ENCODE data around the gene CCDC116.

The CCDC116 gene

DNA sequence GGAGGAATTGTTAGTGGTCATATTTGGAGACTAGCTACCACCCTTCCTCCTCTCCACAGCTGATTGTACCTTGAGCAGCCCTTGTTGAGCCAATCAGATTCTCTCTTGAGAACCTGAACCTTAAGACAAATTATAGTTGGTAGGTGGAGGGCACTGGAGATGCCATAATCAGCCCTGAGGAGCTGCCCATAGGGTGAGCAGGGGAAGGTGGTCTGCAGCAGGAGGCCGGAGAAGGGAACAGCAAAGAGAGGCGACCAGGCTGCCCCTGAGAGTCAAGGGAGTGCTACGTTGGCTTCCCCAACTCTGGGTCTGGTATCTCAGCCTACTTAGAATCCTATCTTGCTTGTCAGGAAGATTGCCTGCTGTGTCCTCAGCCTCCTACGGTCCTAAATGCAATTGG, 6.8 kb downstream of the CCDC116 start:
- TF ChIP-seq, protein P1, sequence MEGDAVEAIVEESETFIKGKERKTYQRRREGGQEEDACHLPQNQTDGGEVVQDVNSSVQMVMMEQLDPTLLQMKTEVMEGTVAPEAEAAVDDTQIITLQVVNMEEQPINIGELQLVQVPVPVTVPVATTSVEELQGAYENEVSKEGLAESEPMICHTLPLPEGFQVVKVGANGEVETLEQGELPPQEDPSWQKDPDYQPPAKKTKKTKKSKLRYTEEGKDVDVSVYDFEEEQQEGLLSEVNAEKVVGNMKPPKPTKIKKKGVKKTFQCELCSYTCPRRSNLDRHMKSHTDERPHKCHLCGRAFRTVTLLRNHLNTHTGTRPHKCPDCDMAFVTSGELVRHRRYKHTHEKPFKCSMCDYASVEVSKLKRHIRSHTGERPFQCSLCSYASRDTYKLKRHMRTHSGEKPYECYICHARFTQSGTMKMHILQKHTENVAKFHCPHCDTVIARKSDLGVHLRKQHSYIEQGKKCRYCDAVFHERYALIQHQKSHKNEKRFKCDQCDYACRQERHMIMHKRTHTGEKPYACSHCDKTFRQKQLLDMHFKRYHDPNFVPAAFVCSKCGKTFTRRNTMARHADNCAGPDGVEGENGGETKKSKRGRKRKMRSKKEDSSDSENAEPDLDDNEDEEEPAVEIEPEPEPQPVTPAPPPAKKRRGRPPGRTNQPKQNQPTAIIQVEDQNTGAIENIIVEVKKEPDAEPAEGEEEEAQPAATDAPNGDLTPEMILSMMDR (IDR thresholded peaks at IDR 0.05; ENCODE audit: low read depth, low read length) = no peak
- DNase-seq = no peak
- no peak overlapping the region for H3K4me3 ChIP-seq (ENCODE audit: low read depth, low read length)
- H3K9me3 ChIP-seq = no peaks in the 10 kb centered on the region
- no peaks in the 10 kb centered on the region for H3K27me3 ChIP-seq
- H3K36me3 ChIP-seq = peaks cover 8% of the 10 kb centered on the region; the same call in 1 of the 2 replicates
- H3K4me1 ChIP-seq = no peaks in the 10 kb centered on the region

DNA sequence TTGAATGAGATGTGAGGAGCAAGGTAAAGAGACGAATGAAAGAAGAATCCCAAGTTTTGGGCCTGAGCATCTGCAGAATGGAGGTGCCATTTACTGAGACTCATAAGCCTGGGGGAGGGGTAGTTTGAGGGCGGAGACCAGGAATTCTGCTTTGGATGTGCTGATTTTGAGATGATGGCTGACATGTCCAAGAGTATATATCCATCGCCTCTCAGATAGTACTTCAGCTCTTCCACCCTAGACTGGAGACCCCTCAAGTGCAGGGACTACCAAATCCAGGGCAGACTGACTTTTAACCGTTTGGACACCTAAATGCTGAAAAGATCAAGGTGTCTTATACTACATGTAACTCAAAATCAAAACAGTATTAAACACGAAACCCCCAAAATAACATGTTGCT, 8.2 kb downstream of the CCDC116 start:
- no peaks in the 10 kb centered on the region for H3K9me3 ChIP-seq
- no peak for DNase-seq
- TF ChIP-seq, protein P1 (IDR thresholded peaks at IDR 0.05; ENCODE audit: low read depth, low read length) = no peak
- no peak overlapping the region for H3K4me3 ChIP-seq (ENCODE audit: low read depth, low read length)
- no peaks in the 10 kb centered on the region for H3K4me1 ChIP-seq
- no peaks in the 10 kb centered on the region for H3K27me3 ChIP-seq
- peaks cover 8% of the 10 kb centered on the region; the same call in 1 of the 2 replicates for H3K36me3 ChIP-seq

DNA sequence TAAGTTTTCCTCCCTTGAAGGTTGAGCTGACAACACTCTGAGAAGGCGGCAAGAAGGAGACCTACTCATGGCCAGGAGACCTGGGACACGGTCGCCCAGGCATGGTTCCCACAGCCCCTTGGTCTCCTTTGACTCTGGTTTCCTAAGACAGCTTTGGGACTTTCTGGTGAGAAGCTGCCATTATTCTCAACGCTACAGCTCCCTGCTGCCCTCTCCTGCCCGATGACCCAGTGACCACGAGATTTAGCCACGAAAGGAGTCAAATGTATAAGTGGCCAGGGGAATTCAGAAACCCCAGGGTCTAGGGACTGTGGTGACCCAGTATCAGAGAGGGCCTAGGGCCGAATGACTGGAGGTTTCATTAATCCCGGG, 8.8 kb downstream of the CCDC116 start:
- no peaks in the 10 kb centered on the region for H3K27me3 ChIP-seq
- no peaks in the 10 kb centered on the region for H3K9me3 ChIP-seq
- no peaks in the 10 kb centered on the region for H3K4me1 ChIP-seq
- H3K4me3 ChIP-seq (ENCODE audit: low read depth, low read length) = peak overlapping the region; percentile 75
- TF ChIP-seq, protein P1 (IDR thresholded peaks at IDR 0.05; ENCODE audit: low read depth, low read length) = peak; percentile 53
- DNase-seq = peak; percentile 44
- H3K36me3 ChIP-seq = peaks cover 8% of the 10 kb centered on the region; the same call in 1 of the 2 replicates

DNA sequence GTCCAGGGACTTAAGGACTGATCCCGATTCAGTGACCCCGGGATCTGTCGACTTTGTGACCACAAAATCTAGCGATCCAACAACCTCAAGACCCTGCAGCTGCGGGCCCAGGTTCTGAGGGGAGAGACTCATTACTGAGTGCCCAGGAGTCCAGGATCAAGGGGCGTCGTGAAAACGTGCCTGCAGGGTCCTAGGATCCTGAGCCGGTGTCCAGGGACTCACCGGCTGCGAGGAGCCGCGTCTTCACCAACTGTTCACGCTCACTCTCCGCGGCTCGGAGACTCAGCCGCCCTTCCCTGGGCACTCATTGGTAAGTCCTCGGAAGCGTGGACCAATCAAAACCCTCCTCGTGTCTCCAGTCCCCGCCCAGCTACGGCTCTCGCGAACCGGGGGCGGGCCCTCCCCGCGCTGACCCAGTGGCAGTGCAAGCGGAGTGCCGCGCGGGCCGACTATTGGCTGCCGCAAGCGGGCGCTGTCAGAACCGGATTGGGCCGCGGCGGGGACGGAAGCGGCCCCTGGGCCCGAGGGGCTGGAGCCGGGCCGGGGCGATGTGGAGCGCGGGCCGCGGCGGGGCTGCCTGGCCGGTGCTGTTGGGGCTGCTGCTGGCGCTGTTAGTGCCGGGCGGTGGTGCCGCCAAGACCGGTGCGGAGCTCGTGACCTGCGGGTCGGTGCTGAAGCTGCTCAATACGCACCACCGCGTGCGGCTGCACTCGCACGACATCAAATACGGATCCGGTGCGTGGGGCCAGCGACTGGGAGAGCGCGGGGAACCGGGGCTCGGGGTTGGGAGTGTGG, 9.4 kb downstream of the CCDC116 start, which contains the start of gene SDF2L1:
Gene SDF2L1, plus strand, starts transcription at position 514 of the 795 bp plus-strand sequence. Its CDS starts 35 bp downstream, at position 549.
- DNase-seq = peak; percentile 99
- Histone ChIP-seq H3K36me3 (peaks cover 8% of the 10 kb centered on the region; the same call in 1 of the 2 replicates), H3K9me3 (no peaks in the 10 kb centered on the region), H3K4me3 (ENCODE audit: low read depth, low read length) (peak within 1 kb of the TSS; percentile 77), H3K27me3 (no peaks in the 10 kb centered on the region), H3K4me1 (no peaks in the 10 kb centered on the region)
- TF ChIP-seq, protein P1 (IDR thresholded peaks at IDR 0.05; ENCODE audit: low read depth, low read length) = no peak

DNA sequence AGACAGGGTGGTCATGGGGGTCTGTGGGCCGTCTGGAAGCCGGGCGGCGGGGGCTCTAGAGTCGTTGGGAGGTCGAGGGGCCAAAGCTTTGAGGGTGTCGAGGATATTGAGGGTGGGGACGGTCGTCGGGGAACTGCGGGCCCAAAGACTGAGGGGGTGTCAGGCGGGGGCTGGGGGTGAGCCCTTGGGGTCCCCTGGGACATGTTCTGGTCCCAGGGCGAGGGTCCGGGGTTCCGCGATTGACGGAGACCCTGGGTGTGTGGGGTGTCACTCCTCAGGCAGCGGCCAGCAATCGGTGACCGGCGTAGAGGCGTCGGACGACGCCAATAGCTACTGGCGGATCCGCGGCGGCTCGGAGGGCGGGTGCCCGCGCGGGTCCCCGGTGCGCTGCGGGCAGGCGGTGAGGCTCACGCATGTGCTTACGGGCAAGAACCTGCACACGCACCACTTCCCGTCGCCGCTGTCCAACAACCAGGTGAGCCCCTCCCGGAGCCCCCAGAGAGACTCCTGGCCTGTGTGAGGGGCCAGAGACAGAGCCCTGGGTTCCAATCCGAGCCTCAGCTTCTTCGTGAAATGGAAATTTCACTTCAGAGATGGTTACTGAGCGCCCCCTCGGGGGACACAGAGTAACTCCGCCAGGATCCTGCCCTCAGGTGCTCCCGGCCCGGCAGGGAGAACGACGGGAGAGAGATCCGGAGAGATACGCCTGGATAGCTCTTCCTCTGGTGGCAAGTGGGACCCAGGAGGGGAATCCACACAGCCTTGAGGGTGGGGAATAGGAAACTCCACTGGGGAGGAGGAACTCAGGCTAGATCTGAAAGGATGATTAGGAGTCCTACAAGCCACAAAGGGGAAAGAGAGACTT, 10.3 kb downstream of the CCDC116 start:
- H3K9me3 ChIP-seq = no peaks in the 10 kb centered on the region
- H3K36me3 ChIP-seq = peaks cover 8% of the 10 kb centered on the region; the same call in 1 of the 2 replicates
- TF ChIP-seq, protein P1 (IDR thresholded peaks at IDR 0.05; ENCODE audit: low read depth, low read length) = peak; percentile 73
- no peaks in the 10 kb centered on the region for H3K27me3 ChIP-seq
- H3K4me1 ChIP-seq = no peaks in the 10 kb centered on the region
- DNase-seq = peak; percentile 82
- peak overlapping the region; percentile 77 for H3K4me3 ChIP-seq (ENCODE audit: low read depth, low read length)
